Measurements from ENCODE around the gene MAPRE3.

MAPRE3 gene

GRCh38 chr2:27054721-27055120 lies 84.3 kb downstream of the MAPRE3 start:
- Histone ChIP-seq H3K36me3 (replicated peaks) (peaks cover 25% of the 10 kb centered on the region), H3K27ac (no peak overlapping the region), H3K27me3 (replicated peaks) (no peaks in the 10 kb centered on the region), H3K4me3 (ENCODE audit: low read depth, low read length) (no peak overlapping the region)
- TF ChIP-seq, protein P1, sequence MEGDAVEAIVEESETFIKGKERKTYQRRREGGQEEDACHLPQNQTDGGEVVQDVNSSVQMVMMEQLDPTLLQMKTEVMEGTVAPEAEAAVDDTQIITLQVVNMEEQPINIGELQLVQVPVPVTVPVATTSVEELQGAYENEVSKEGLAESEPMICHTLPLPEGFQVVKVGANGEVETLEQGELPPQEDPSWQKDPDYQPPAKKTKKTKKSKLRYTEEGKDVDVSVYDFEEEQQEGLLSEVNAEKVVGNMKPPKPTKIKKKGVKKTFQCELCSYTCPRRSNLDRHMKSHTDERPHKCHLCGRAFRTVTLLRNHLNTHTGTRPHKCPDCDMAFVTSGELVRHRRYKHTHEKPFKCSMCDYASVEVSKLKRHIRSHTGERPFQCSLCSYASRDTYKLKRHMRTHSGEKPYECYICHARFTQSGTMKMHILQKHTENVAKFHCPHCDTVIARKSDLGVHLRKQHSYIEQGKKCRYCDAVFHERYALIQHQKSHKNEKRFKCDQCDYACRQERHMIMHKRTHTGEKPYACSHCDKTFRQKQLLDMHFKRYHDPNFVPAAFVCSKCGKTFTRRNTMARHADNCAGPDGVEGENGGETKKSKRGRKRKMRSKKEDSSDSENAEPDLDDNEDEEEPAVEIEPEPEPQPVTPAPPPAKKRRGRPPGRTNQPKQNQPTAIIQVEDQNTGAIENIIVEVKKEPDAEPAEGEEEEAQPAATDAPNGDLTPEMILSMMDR (IDR thresholded peaks at IDR 0.05; ENCODE audit: low read depth, low read length, missing control alignments) = no peak
- no peak for DNase-seq
- in situ Hi-C loops (cut with HindIII; ENCODE audit: low pct_ligation_motif_present, low sequenced_read_pairs) = no loop called here

- DNase-seq = no peak
- no peak overlapping the region for H3K4me3 ChIP-seq (ENCODE audit: low read depth, low read length)
- H3K27ac ChIP-seq = no peak overlapping the region
- H3K36me3 ChIP-seq (replicated peaks) = peaks cover 25% of the 10 kb centered on the region
- no peaks in the 10 kb centered on the region for H3K27me3 ChIP-seq (replicated peaks)
- TF ChIP-seq, protein P1 (IDR thresholded peaks at IDR 0.05; ENCODE audit: low read depth, low read length, missing control alignments) = no peak
- in situ Hi-C loops (cut with HindIII; ENCODE audit: low pct_ligation_motif_present, low sequenced_read_pairs) = no loop called here
Measured at GRCh38 chr2:27057184-27057583, 86.7 kb downstream of the MAPRE3 start.

GRCh38 chr2:27058210-27058609 lies 87.8 kb downstream of the MAPRE3 start:
- TF ChIP-seq, protein P1 (IDR thresholded peaks at IDR 0.05; ENCODE audit: low read depth, low read length, missing control alignments) = no peak
- in situ Hi-C loops (cut with HindIII; ENCODE audit: low pct_ligation_motif_present, low sequenced_read_pairs) = no loop called here
- DNase-seq = no peak
- Histone ChIP-seq H3K4me3 (ENCODE audit: low read depth, low read length) (no peak overlapping the region), H3K36me3 (replicated peaks) (peaks cover 25% of the 10 kb centered on the region), H3K27me3 (replicated peaks) (no peaks in the 10 kb centered on the region), H3K27ac (no peak overlapping the region)

- no peak for DNase-seq
- TF ChIP-seq, protein P1 (IDR thresholded peaks at IDR 0.05; ENCODE audit: low read depth, low read length, missing control alignments) = no peak
- no peak overlapping the region for H3K27ac ChIP-seq
- peaks cover 25% of the 10 kb centered on the region for H3K36me3 ChIP-seq (replicated peaks)
- no peak overlapping the region for H3K4me3 ChIP-seq (ENCODE audit: low read depth, low read length)
- in situ Hi-C loops (cut with HindIII; ENCODE audit: low pct_ligation_motif_present, low sequenced_read_pairs) = no loop called here
- H3K27me3 ChIP-seq (replicated peaks) = no peaks in the 10 kb centered on the region
Measured at GRCh38 chr2:27059141-27059820, 88.8 kb downstream of the MAPRE3 start.

DNA sequence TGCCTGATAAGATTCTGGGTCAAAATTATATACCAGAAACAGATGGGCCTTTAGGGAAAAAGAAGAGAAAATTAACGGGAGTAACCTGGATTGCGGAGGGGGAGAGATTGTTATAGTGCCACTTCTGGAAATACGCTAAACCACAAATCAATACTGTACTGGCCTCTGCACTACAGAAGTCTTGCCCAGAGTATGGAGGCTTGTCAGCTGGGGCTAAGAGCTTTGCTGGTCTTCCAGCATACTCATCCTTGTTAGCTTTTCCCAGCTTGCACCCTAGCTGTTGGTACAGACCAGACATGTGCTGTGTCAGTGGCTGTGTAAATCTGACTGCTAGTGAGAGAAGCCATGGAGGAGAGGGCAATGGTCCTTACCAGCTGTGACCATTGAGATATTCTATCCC lies 89.9 kb downstream of the MAPRE3 start:
- Histone ChIP-seq H3K27ac (no peak overlapping the region), H3K27me3 (replicated peaks) (no peaks in the 10 kb centered on the region), H3K4me3 (ENCODE audit: low read depth, low read length) (no peak overlapping the region), H3K36me3 (replicated peaks) (peaks cover 30% of the 10 kb centered on the region)
- in situ Hi-C loops (cut with HindIII; ENCODE audit: low pct_ligation_motif_present, low sequenced_read_pairs) = no loop called here
- no peak for DNase-seq
- TF ChIP-seq, protein P1 (IDR thresholded peaks at IDR 0.05; ENCODE audit: low read depth, low read length, missing control alignments) = no peak

DNA sequence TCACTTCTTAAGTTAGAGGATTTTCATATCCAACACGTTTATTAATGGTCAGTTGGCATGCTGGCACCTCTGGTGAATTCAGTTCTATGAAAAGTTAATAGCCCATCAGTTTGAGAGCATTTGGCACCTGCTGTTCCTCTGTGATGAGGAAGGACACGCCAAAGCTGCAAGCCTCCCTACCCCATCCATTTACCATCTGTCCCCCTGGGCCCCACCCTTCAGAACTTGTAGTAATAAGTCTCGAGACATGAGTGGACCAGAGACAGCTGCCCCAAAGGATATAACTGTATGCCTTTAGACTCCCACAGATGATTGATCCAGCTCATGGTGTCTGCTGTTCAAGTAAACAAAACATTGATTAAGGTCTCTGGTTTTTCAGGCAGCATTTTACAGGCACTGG lies 94.7 kb downstream of the MAPRE3 start:
- in situ Hi-C loops (cut with HindIII; ENCODE audit: low pct_ligation_motif_present, low sequenced_read_pairs) = no loop called here

More for the DNA sequence above, 94.7 kb downstream of the MAPRE3 start:
- no peaks in the 10 kb centered on the region for H3K27me3 ChIP-seq (replicated peaks)
- DNase-seq = no peak
- H3K27ac ChIP-seq = no peak overlapping the region
- no peak overlapping the region for H3K4me3 ChIP-seq (ENCODE audit: low read depth, low read length)
- peaks cover 45% of the 10 kb centered on the region for H3K36me3 ChIP-seq (replicated peaks)
- TF ChIP-seq, protein P1 (IDR thresholded peaks at IDR 0.05; ENCODE audit: low read depth, low read length, missing control alignments) = no peak

Data from brain microvascular endothelial cell (primary cell).